HG03135 (cell line): ENCODE results near the gene PAOX.
"Not testable (repeated sequence)": the region's sequence is repeated elsewhere in the genome, so short reads cannot be mapped to it uniquely, and the experiment has no call there.

Source experiments
- ATAC-seq: cut with Tn5 transposase; IDR thresholded peaks from one replicate; pipeline ENCODE4 v1.9.1; 2021; ENCODE audit warnings: mild to moderate bottlenecking, moderate library complexity; ENCODE audit not compliant: unreplicated experiment

PAOX gene

GRCh38 chr10:133362846-133363245 lies 16.2 kb upstream of the PAOX start:
- no peak for ATAC-seq

GRCh38 chr10:133364645-133365431 lies 14.2 kb upstream of the PAOX start:
- ATAC-seq = no peak

GRCh38 chr10:133365461-133366129 lies 13.5 kb upstream of the PAOX start:
- ATAC-seq = no peak

- ATAC-seq = no peak
Measured at GRCh38 chr10:133366130-133366478, 13.0 kb upstream of the PAOX start.

GRCh38 chr10:133366751-133367150 lies 12.3 kb upstream of the PAOX start:
- no peak for ATAC-seq

GRCh38 chr10:133367461-133367860 lies 11.6 kb upstream of the PAOX start:
- not testable (repeated sequence) for ATAC-seq

GRCh38 chr10:133368153-133368552 lies 10.9 kb upstream of the PAOX start:
- no peak for ATAC-seq

GRCh38 chr10:133370030-133370786 lies 8.9 kb upstream of the PAOX start:
- no peak for ATAC-seq

GRCh38 chr10:133372507-133372906 lies 6.6 kb upstream of the PAOX start:
- no peak for ATAC-seq

GRCh38 chr10:133373174-133374090 lies 5.6 kb upstream of the PAOX start, which contains the start of gene ECHS1:
Gene ECHS1, minus strand, starts transcription at chr10:133373354. Its CDS starts 21 bp downstream, at chr10:133373333.
- ATAC-seq = peak; percentile 91

GRCh38 chr10:133375357-133376115 lies 3.5 kb upstream of the PAOX start:
- no peak for ATAC-seq

GRCh38 chr10:133376183-133376582 lies 2.9 kb upstream of the PAOX start:
- not testable (repeated sequence) for ATAC-seq

GRCh38 chr10:133377025-133377817 lies 1.8 kb upstream of the PAOX start:
- no peak for ATAC-seq

- ATAC-seq = no peak
Measured at GRCh38 chr10:133377818-133378250, 1.2 kb upstream of the PAOX start.

GRCh38 chr10:133378251-133379096 lies 588 bp upstream of the PAOX start:
- peak; percentile 40 for ATAC-seq

- ATAC-seq = peak; percentile 1
Measured at GRCh38 chr10:133379801-133380666, 972 bp downstream of the PAOX start.

GRCh38 chr10:133381036-133381435 lies 2.0 kb downstream of the PAOX start:
- no peak for ATAC-seq
